HepG2 (cell line): Measurements from ENCODE around the gene S100P. TPM values are rescaled to one million over a fixed set of nuclear protein-coding genes. Genes with fewer than 3 reads are reported as not detected.

Experiments used
- ATAC-seq: fragments of 200-7000 bp; cut with Tn5 transposase; 3 replicates; pipeline ENCODE4 v1.9.1; 2020; ENCODE audit warnings: mild to moderate bottlenecking, moderate library complexity
- BruUV-seq: library from RNA; stranded (reverse); fragments of 400-500 nt; replicated peaks from 2 replicates; lab custom pipeline; 2021; lab: Mats Ljungman, UMichigan
- CTCF ChIA-PET: fragments of 300-600 bp; formaldehyde crosslinking; extraction: SDS; loops from one replicate; lab custom pipeline; 2021; ENCODE audit warnings: low total read pairs, inconsistent platforms, low intra/inter-chr PET ratio; lab: Yijun Ruan, JAX
- POLR2A ChIA-PET: fragments of 350-600 bp; sonication (Branson Sonifier 250); formaldehyde crosslinking; loops from one replicate; lab custom pipeline; 2020; ENCODE audit warnings: antibody characterized with exemption, inconsistent platforms; lab: Yijun Ruan, JAX
- DNase-seq: peaks from one replicate; pipeline ENCODE4 v3.0.0-alpha.2; 2015; ENCODE audit warnings: low spot score
- FAIRE-seq: peaks from 3 replicates; lab custom pipeline; 2011; peaks lifted over from hg19 to GRCh38; lab: Jason Lieb, UNC
- H2AFZ ChIP-seq: one replicate; pipeline ENCODE4 v1.6.1; 2011; ENCODE audit warnings: low read length, inconsistent platforms
- H3K27ac ChIP-seq: fragments of 300-600 bp; 3 replicates; pipeline ENCODE4 v1.8.0; 2011; ENCODE audit warnings: mixed run types, mild to moderate bottlenecking, mixed read lengths, low read length, inconsistent platforms; ENCODE audit not compliant: insufficient read depth; ENCODE audit errors: extremely low read length
- H3K27me3 ChIP-seq, 2 experiments: fragments of 200-600 bp in 1 of 2; 2 replicates in 1 of 2; 3 replicates in 1 of 2; pipeline versions ENCODE4 v1.6.0 to v1.8.0; 2011; ENCODE audit warnings: low read length in 2 of 2, mild to moderate bottlenecking in 2 of 2, moderate library complexity in 2 of 2, inconsistent platforms in 1 of 2; ENCODE audit not compliant: insufficient read depth in 2 of 2, control insufficient read depth in 1 of 2
- H3K36me3 ChIP-seq, 2 experiments: fragments of 200-600 bp in 1 of 2; replicated peaks in 1 of 2; 2 replicates in 1 of 2; 3 replicates in 1 of 2; pipeline versions ENCODE4 v1.5.1 to v1.8.0; 2011; ENCODE audit warnings: low read length in 2 of 2, inconsistent platforms in 1 of 2; ENCODE audit not compliant: insufficient read depth in 2 of 2, control insufficient read depth in 1 of 2
- H3K4me1 ChIP-seq: 2 replicates; pipeline ENCODE4 v1.5.1; 2012; ENCODE audit warnings: low read length, inconsistent platforms; ENCODE audit not compliant: insufficient read depth
- H3K4me2 ChIP-seq: 2 replicates; pipeline ENCODE4 v1.6.0; 2011; ENCODE audit warnings: low read depth, low read length, inconsistent platforms
- H3K4me3 ChIP-seq, 3 experiments: fragments of 200-600 bp in 1 of 3; sonication (generic), shearing (Covaris generic) in 1 of 3; replicated peaks in 1 of 3; 2 replicates each; pipeline ENCODE4 v1.5.1; 2011 to 2016; ENCODE audit warnings: low read length in 3 of 3, inconsistent platforms in 2 of 3, low read depth in 2 of 3, mild to moderate bottlenecking in 2 of 3, control low read depth in 1 of 3, mixed read lengths in 1 of 3; ENCODE audit not compliant: insufficient read depth in 1 of 3
- H3K79me2 ChIP-seq: one replicate; pipeline ENCODE4 v1.6.1; 2011; ENCODE audit warnings: low read length, inconsistent platforms; ENCODE audit not compliant: insufficient read depth
- H3K9ac ChIP-seq: 2 replicates; pipeline ENCODE4 v1.6.0; 2011; ENCODE audit warnings: mild to moderate bottlenecking, low read depth, low read length, inconsistent platforms; ENCODE audit not compliant: insufficient read depth
- H3K9me3 ChIP-seq: 2 replicates; pipeline ENCODE4 v1.5.1; 2012; ENCODE audit warnings: mild to moderate bottlenecking, low read length
- H4K20me1 ChIP-seq: 2 replicates; pipeline ENCODE4 v1.6.0; 2011; ENCODE audit warnings: inconsistent platforms, mild to moderate bottlenecking, low read length, moderate library complexity; ENCODE audit not compliant: insufficient read depth
- GLI4 ChIP-seq: sonication (generic); formaldehyde crosslinking; IDR thresholded peaks from 2 replicates; pipeline ENCODE4 v1.5.1; 2020; ENCODE audit warnings: missing genetic modification reagents, mild to moderate bottlenecking, moderate library complexity, borderline replicate concordance
- GPBP1L1 ChIP-seq: sonication (generic); formaldehyde crosslinking; IDR thresholded peaks from 2 replicates; pipeline ENCODE4 v1.5.0; 2020; ENCODE audit warnings: mild to moderate bottlenecking, missing genetic modification reagents
- HES4 ChIP-seq: sonication (generic); formaldehyde crosslinking; IDR thresholded peaks from 2 replicates; pipeline ENCODE4 v1.9.0; 2021; ENCODE audit warnings: mild to moderate bottlenecking, missing genetic modification reagents, borderline replicate concordance
- NAIF1 ChIP-seq: sonication (generic); formaldehyde crosslinking; IDR thresholded peaks from 2 replicates; pipeline ENCODE4 v1.5.0; 2020; ENCODE audit warnings: mild to moderate bottlenecking, missing genetic modification reagents, borderline replicate concordance
- NFATC3 ChIP-seq: sonication (generic); formaldehyde crosslinking; IDR thresholded peaks from 2 replicates; pipeline ENCODE4 v1.5.1; 2020; ENCODE audit warnings: mild to moderate bottlenecking, missing genetic modification reagents
- TRIM22 ChIP-seq: fragments of 450-650 bp; IDR thresholded peaks from 2 replicates; pipeline ENCODE4 v1.6.1; 2017
- ZEB1 ChIP-seq: IDR thresholded peaks from 2 replicates; pipeline ENCODE4 v1.6.1; 2012; ENCODE audit warnings: mild to moderate bottlenecking, low read depth, inconsistent platforms; ENCODE audit not compliant: insufficient replicate concordance
- ZNF138 ChIP-seq: sonication (generic); formaldehyde crosslinking; IDR thresholded peaks from 2 replicates; pipeline ENCODE4 v1.5.0; 2020; ENCODE audit warnings: mild to moderate bottlenecking, low read depth, missing genetic modification reagents
- ZNF605 ChIP-seq: sonication (generic); formaldehyde crosslinking; IDR thresholded peaks from 2 replicates; pipeline ENCODE4 v1.8.0; 2022; ENCODE audit warnings: mild to moderate bottlenecking, missing genetic modification reagents
- ZNF780A ChIP-seq: sonication (generic); formaldehyde crosslinking; IDR thresholded peaks from 2 replicates; pipeline ENCODE4 v1.8.0; 2022; ENCODE audit warnings: mild to moderate bottlenecking, missing genetic modification reagents, moderate library complexity
- ZNF781 ChIP-seq: sonication (generic); formaldehyde crosslinking; IDR thresholded peaks from 2 replicates; pipeline ENCODE4 v1.5.1; 2020; ENCODE audit warnings: borderline replicate concordance, mild to moderate bottlenecking, missing genetic modification reagents; ENCODE audit errors: not compliant biosample characterization
- WGBS: methylation state at CpG from one replicate; pipeline ENCODE4 v1.1.6; 2017; ENCODE audit warnings: low lambda C conversion rate; 5-methylcytosine and 5-hydroxymethylcytosine counted together
- in situ Hi-C: cut with HindIII; loops from 2 replicates; pipeline ENCODE4 v1.10.0; 2017; ENCODE audit warnings: low pct_unique_long_range_greater_than_20kb; ENCODE audit not compliant: extremely low pct_ligation_motif_present
- intact Hi-C: fragments of 100-400 bp; cut with micrococcal nuclease; formaldehyde crosslinking; loops from one replicate; pipeline ENCODE4 v1.10.0; 2022; ENCODE audit not compliant: unreplicated experiment
- polyA plus RNA-seq, 8 experiments: library from polyadenylated mRNA; depleted of rRNA in 3 of 8; stranded (reverse) in 7 of 8; unstranded in 1 of 8; fragments of >200 nt; fragmentation: Illumina TruSeq in 4 of 8; extraction: Trizol in 4 of 8; gene quantifications; 2 replicates each; pipeline versions ENCODE4 v1.2.1 to v1.2.3, GENCODE V29; 2011 to 2016; ENCODE audit warnings: low read depth in 4 of 8, missing spikeins in 1 of 8, mixed read lengths in 1 of 8; ENCODE audit not compliant: insufficient read depth in 1 of 8
- total RNA-seq, 5 experiments: library from RNA; depleted of rRNA; stranded (reverse); fragments of >200 nt; fragmentation: Illumina TruSeq; extraction: Trizol; gene quantifications; 2 replicates each; pipeline ENCODE4 v1.2.3, GENCODE V29; 2016; ENCODE audit warnings: low read depth in 1 of 5
- TF ChIP-seq, protein P1 (sequence below): sonication (generic); formaldehyde crosslinking; IDR thresholded peaks from 2 replicates; pipeline ENCODE4 v1.5.1; 2020; ENCODE audit warnings: mild to moderate bottlenecking, missing genetic modification reagents, borderline replicate concordance
- TF ChIP-seq, protein P2 (sequence below): IDR thresholded peaks from 2 replicates; pipeline ENCODE4 v1.6.1; 2016; ENCODE audit warnings: control low read depth
- TF ChIP-seq, protein P3 (sequence below): sonication (generic); formaldehyde crosslinking; IDR thresholded peaks from 2 replicates; pipeline ENCODE4 v1.4.0; 2020; ENCODE audit warnings: missing genetic modification reagents, mild to moderate bottlenecking, borderline replicate concordance

The S100P gene
- total and polyA plus RNA-seq, 2 of the 13 experiments (the other 11 are each of a cell fraction or from before 2014, with no cell fraction given) = 278 to 1,649 TPM

DNA sequence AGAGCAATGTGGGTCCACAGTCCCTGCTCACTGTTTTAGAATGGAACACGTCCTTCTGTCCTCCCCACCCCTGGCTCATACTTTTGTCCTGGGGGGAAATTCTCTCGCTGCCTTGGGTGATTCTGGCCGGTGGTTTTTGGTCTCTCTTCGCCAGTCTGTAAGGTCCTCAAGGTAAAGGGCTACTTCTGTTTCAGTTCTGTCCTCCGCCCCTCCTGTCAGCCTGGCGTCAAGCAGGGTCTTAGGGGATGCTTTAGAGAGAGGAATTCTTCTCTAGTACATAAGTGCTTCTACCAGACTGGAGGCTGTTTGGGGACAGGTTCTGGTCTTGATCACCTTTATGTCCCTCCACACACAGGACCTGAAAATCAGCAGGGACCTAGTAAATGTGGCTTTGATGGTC, 16.6 kb downstream of the S100P start:
- ATAC-seq = peak; percentile 20; the same call in 2 of the 3 replicates
- no peak for FAIRE-seq
- Histone ChIP-seq H3K79me2 (peaks cover 44% of the 10 kb centered on the region), H4K20me1 (peaks cover 12% of the 10 kb centered on the region; the same call in 1 of the 2 replicates), H3K36me3 (no peaks in the 10 kb centered on the region; a peak in 1 of 5 replicates), H3K4me2 (peak overlapping the region; percentile 94), H3K27me3 (peaks cover 0 to 6% of the 10 kb centered on the region in 2 experiments; a peak in 1 of 5 replicates), H3K9me3 (no peaks in the 10 kb centered on the region), H3K27ac (peak overlapping the region; percentile 52), H2AFZ (peak overlapping the region; percentile 83), H3K4me3 (peak overlapping the region; percentile 64 to 92 (median 90)), H3K9ac (peak overlapping the region; percentile 84), H3K4me1 (peaks cover 50% of the 10 kb centered on the region)
- DNase-seq = no peak
- BruUV-seq = no TSS peak
- POLR2A ChIA-PET = interaction anchor here (0.8 to 2.6 kb wide), 18 partner anchors 11 to 357 kb away, joined by 3 to 25 read pairs (median 4); partner anchors contain the start of genes GRPEL1, MRFAP1, S100P and TBC1D14
- TF ChIP-seq NFATC3 (0 out of 2 replicates have a peak, but pooled peaks have one; percentile 44), ZNF138 (CRISPR knock-in tag) (no peak), GPBP1L1 (no peak), HES4 (CRISPR knock-in tag) (no peak), ZNF780A (CRISPR knock-in tag) (no peak), GLI4 (CRISPR knock-in tag) (0 out of 2 replicates have a peak, but pooled peaks have one; percentile 33), ZNF781 (CRISPR knock-in tag) (no peak), TRIM22 (no peak), NAIF1 (CRISPR knock-in tag) (no peak), ZNF605 (CRISPR knock-in tag) (0 out of 2 replicates have a peak, but pooled peaks have one; percentile 3), ZEB1 (no peak)
- TF ChIP-seq, protein P1, sequence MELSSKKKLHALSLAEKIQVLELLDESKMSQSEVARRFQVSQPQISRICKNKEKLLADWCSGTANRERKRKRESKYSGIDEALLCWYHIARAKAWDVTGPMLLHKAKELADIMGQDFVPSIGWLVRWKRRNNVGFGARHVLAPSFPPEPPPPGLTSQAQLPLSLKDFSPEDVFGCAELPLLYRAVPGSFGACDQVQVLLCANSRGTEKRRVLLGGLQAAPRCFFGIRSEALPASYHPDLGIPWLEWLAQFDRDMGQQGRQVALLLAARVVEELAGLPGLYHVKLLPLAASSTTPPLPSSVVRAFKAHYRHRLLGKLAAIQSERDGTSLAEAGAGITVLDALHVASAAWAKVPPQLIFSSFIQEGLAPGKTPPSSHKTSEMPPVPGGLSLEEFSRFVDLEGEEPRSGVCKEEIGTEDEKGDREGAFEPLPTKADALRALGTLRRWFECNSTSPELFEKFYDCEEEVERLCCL (CRISPR knock-in tag) = no peak
- TF ChIP-seq, protein P2, sequence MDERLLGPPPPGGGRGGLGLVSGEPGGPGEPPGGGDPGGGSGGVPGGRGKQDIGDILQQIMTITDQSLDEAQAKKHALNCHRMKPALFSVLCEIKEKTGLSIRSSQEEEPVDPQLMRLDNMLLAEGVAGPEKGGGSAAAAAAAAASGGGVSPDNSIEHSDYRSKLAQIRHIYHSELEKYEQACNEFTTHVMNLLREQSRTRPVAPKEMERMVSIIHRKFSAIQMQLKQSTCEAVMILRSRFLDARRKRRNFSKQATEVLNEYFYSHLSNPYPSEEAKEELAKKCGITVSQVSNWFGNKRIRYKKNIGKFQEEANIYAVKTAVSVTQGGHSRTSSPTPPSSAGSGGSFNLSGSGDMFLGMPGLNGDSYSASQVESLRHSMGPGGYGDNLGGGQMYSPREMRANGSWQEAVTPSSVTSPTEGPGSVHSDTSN (CRISPR knock-in tag) = peak; percentile 0; the same call in 1 of the 2 replicates
- TF ChIP-seq, protein P3, sequence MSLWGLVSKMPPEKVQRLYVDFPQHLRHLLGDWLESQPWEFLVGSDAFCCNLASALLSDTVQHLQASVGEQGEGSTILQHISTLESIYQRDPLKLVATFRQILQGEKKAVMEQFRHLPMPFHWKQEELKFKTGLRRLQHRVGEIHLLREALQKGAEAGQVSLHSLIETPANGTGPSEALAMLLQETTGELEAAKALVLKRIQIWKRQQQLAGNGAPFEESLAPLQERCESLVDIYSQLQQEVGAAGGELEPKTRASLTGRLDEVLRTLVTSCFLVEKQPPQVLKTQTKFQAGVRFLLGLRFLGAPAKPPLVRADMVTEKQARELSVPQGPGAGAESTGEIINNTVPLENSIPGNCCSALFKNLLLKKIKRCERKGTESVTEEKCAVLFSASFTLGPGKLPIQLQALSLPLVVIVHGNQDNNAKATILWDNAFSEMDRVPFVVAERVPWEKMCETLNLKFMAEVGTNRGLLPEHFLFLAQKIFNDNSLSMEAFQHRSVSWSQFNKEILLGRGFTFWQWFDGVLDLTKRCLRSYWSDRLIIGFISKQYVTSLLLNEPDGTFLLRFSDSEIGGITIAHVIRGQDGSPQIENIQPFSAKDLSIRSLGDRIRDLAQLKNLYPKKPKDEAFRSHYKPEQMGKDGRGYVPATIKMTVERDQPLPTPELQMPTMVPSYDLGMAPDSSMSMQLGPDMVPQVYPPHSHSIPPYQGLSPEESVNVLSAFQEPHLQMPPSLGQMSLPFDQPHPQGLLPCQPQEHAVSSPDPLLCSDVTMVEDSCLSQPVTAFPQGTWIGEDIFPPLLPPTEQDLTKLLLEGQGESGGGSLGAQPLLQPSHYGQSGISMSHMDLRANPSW (CRISPR knock-in tag) = peak; percentile 12; the same call in 1 of the 2 replicates
- CTCF ChIA-PET = no interaction called here
- WGBS = 0% methylated on average over 6 of the region's 6 CpGs
- intact Hi-C loops = loop anchor here (1.0 kb wide), 1 partner anchor 37 kb away; no protein-coding TSS in a partner anchor
- in situ Hi-C loops = no loop called here
